Esophagus squamous epithelium (tissue), 4 donors: ENCODE results near the gene RBM3.

ENCODE experiments used
- POLR2A ChIP-seq, 4 donors: fragments of 450-650 bp; IDR thresholded peaks; one replicate each; pipeline ENCODE4 v1.6.1; 2017; ENCODE audit warnings: antibody characterized with exemption in 4 of 4, mild to moderate bottlenecking in 4 of 4, moderate library complexity in 3 of 4
- TF ChIP-seq, protein P1 (sequence below), 6 experiments: fragments of 450-650 bp in 4 of 6; fragments of 200-600 bp in 2 of 6; sonication (generic) in 2 of 6; IDR thresholded peaks; one replicate each; pipeline ENCODE4 v1.5.1; 2016 to 2019; ENCODE audit warnings: antibody characterized with exemption in 6 of 6, mild to moderate bottlenecking in 4 of 6, moderate library complexity in 4 of 6

- TF ChIP-seq, protein P1, sequence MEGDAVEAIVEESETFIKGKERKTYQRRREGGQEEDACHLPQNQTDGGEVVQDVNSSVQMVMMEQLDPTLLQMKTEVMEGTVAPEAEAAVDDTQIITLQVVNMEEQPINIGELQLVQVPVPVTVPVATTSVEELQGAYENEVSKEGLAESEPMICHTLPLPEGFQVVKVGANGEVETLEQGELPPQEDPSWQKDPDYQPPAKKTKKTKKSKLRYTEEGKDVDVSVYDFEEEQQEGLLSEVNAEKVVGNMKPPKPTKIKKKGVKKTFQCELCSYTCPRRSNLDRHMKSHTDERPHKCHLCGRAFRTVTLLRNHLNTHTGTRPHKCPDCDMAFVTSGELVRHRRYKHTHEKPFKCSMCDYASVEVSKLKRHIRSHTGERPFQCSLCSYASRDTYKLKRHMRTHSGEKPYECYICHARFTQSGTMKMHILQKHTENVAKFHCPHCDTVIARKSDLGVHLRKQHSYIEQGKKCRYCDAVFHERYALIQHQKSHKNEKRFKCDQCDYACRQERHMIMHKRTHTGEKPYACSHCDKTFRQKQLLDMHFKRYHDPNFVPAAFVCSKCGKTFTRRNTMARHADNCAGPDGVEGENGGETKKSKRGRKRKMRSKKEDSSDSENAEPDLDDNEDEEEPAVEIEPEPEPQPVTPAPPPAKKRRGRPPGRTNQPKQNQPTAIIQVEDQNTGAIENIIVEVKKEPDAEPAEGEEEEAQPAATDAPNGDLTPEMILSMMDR (IDR thresholded peaks at IDR 0.05): no peak
- no peak for TF ChIP-seq POLR2A (IDR thresholded peaks at IDR 0.05)
Observed at GRCh38 chrX:48589482-48590162, 15.3 kb downstream of the RBM3 start.
